WTC11 (cell line): ENCODE measurements around the gene S1PR2.

Experiments
- ARID4B ChIP-seq: sonication (generic); formaldehyde crosslinking; IDR thresholded peaks from 2 replicates; pipeline ENCODE4 v1.8.0; 2023; ENCODE audit warnings: missing genetic modification reagents, mild to moderate bottlenecking, borderline replicate concordance
- ATF3 ChIP-seq: sonication (generic); formaldehyde crosslinking; conservative IDR thresholded peaks from 2 replicates; pipeline ENCODE4 v1.8.1; 2022; ENCODE audit warnings: mild to moderate bottlenecking, missing genetic modification reagents
- CTCF ChIP-seq: fragments of 200-600 bp; IDR thresholded peaks from 2 replicates; pipeline ENCODE4 v1.8.0; 2022; ENCODE audit warnings: antibody characterized with exemption
- E2F1 ChIP-seq: sonication (generic); formaldehyde crosslinking; IDR thresholded peaks from 2 replicates; pipeline ENCODE4 v1.8.0; 2022; ENCODE audit warnings: mild to moderate bottlenecking, missing genetic modification reagents
- FOXP1 ChIP-seq: sonication (generic); formaldehyde crosslinking; IDR thresholded peaks from 2 replicates; pipeline ENCODE4 v1.8.0; 2022; ENCODE audit warnings: missing genetic modification reagents, mild to moderate bottlenecking, moderate library complexity, borderline replicate concordance
- JUN ChIP-seq: sonication (generic); formaldehyde crosslinking; IDR thresholded peaks from 2 replicates; pipeline ENCODE4 v1.8.0; 2023; ENCODE audit warnings: mild to moderate bottlenecking, missing genetic modification reagents
- MAX ChIP-seq: sonication (generic); formaldehyde crosslinking; IDR thresholded peaks from 2 replicates; pipeline ENCODE4 v1.8.0; 2022; ENCODE audit warnings: mild to moderate bottlenecking, missing genetic modification reagents
- NFYB ChIP-seq: sonication (generic); formaldehyde crosslinking; conservative IDR thresholded peaks from 2 replicates; pipeline ENCODE4 v1.8.0; 2022; ENCODE audit warnings: low read depth, missing genetic modification reagents
- SP1 ChIP-seq: sonication (generic); formaldehyde crosslinking; conservative IDR thresholded peaks from 2 replicates; pipeline ENCODE4 v1.8.1; 2022; ENCODE audit warnings: missing genetic modification reagents
- TEAD4 ChIP-seq: sonication (generic); formaldehyde crosslinking; IDR thresholded peaks from 2 replicates; pipeline ENCODE4 v1.8.0; 2022; ENCODE audit warnings: mild to moderate bottlenecking, missing genetic modification reagents
- ZNF416 ChIP-seq: fragments of 250-450 bp; sonication (Bioruptor Pico); IDR thresholded peaks from 2 replicates; pipeline ENCODE4 v1.9.0; 2021; ENCODE audit warnings: mild to moderate bottlenecking, inconsistent platforms
- ZNF425 ChIP-seq: fragments of 250-450 bp; sonication (Bioruptor Pico); conservative IDR thresholded peaks from 2 replicates; pipeline ENCODE4 v1.9.0; 2021; ENCODE audit warnings: mild to moderate bottlenecking

GRCh38 chr19:10180459-10180858 is 50.7 kb downstream of the S1PR2 start:
- no peak for TF ChIP-seq MAX (CRISPR knock-in tag)
- TF ChIP-seq SP1 (CRISPR knock-in tag) = no peak
- no peak for TF ChIP-seq JUN (CRISPR knock-in tag)
- TF ChIP-seq CTCF = no peak
- TF ChIP-seq ZNF416 = no peak
- TF ChIP-seq NFYB (CRISPR knock-in tag) = no peak
- no peak for TF ChIP-seq ATF3 (CRISPR knock-in tag)
- TF ChIP-seq TEAD4 (CRISPR knock-in tag) = no peak
- TF ChIP-seq ZNF425 (CRISPR knock-in tag) = no peak
- TF ChIP-seq FOXP1 (CRISPR knock-in tag) = no peak
- no peak for TF ChIP-seq ARID4B (CRISPR knock-in tag)
- no peak for TF ChIP-seq E2F1 (CRISPR knock-in tag)
